Measurements from ENCODE around the gene DEGS1.

The DEGS1 gene

GRCh38 chr1:224213438-224214119 lies 30.5 kb downstream of the DEGS1 start:
- DNase-seq (ENCODE audit: low spot score) = peak; percentile 50

GRCh38 chr1:224216382-224216781 lies 33.3 kb downstream of the DEGS1 start:
- no peak for DNase-seq (ENCODE audit: low spot score)

- peak; percentile 42 for DNase-seq (ENCODE audit: low spot score)
These were observed 34.9 kb downstream of the DEGS1 start for GRCh38 chr1:224217655-224218623.

GRCh38 chr1:224219011-224219611 lies 36.1 kb downstream of the DEGS1 start:
- no peak for DNase-seq (ENCODE audit: low spot score)

- peak; percentile 81 for DNase-seq (ENCODE audit: low spot score)
These were observed 36.6 kb downstream of the DEGS1 start for GRCh38 chr1:224219612-224220059.

- DNase-seq (ENCODE audit: low spot score) = peak; percentile 82
These were observed 41.0 kb downstream of the DEGS1 start for GRCh38 chr1:224223819-224224714.

GRCh38 chr1:224226849-224227502 lies 43.9 kb downstream of the DEGS1 start:
- DNase-seq (ENCODE audit: low spot score) = no peak

GRCh38 chr1:224234017-224234416 lies 51.0 kb downstream of the DEGS1 start:
- DNase-seq (ENCODE audit: low spot score) = no peak

GRCh38 chr1:224235813-224236493 lies 52.9 kb downstream of the DEGS1 start:
- DNase-seq (ENCODE audit: low spot score) = no peak

- no peak for DNase-seq (ENCODE audit: low spot score)
These were observed 54.3 kb downstream of the DEGS1 start for GRCh38 chr1:224237119-224237881.

- DNase-seq (ENCODE audit: low spot score) = no peak
These were observed 55.2 kb downstream of the DEGS1 start for GRCh38 chr1:224238212-224238611.

GRCh38 chr1:224238756-224239155 lies 55.7 kb downstream of the DEGS1 start:
- no peak for DNase-seq (ENCODE audit: low spot score)

Measured in kidney tubule cell (primary cell).